Neural cell (in vitro differentiated cells): Measurements from ENCODE around the gene WNT7B. TPM values are rescaled to one million over a fixed set of nuclear protein-coding genes. Genes with fewer than 3 reads are reported as not detected.

Source experiments
- polyA plus RNA-seq: library from polyadenylated mRNA; depleted of rRNA; stranded (reverse); fragments of >200 nt; gene quantifications from 2 replicates; pipeline ENCODE4 v1.2.3, GENCODE V29; 2014

The WNT7B gene
- polyA plus RNA-seq, 1 donor from 2014 or later: 0.16 TPM

Other genes starting within 250 kb of the WNT7B start
- 0.28 and 0.43 TPM in 2 replicates for gene PPARA, start 173.4 kb upstream of the WNT7B start, polyA plus RNA-seq